Measurements from ENCODE around the gene ERICH6B.

ERICH6B gene

GRCh38 chr13:45501175-45501526, 114.4 kb downstream of the ERICH6B start:
- TF ChIP-seq CTCF (IDR thresholded peaks at IDR 0.05): no peak
- H3K27ac ChIP-seq: no peak overlapping the region
- H3K4me3 ChIP-seq: no peak overlapping the region
- no peak for DNase-seq (ENCODE audit: low spot score)

- TF ChIP-seq CTCF (IDR thresholded peaks at IDR 0.05): no peak
- Histone ChIP-seq H3K4me3 (no peak overlapping the region), H3K27ac (no peak overlapping the region)
- DNase-seq (ENCODE audit: low spot score): no peak
Measured at GRCh38 chr13:45500492-45501174, 114.9 kb downstream of the ERICH6B start.

- no peak for DNase-seq (ENCODE audit: low spot score)
- TF ChIP-seq CTCF (IDR thresholded peaks at IDR 0.05): no peak
- Histone ChIP-seq H3K27ac (no peak overlapping the region), H3K4me3 (no peak overlapping the region)
Measured at GRCh38 chr13:45496942-45497341, 118.6 kb downstream of the ERICH6B start.

GRCh38 chr13:45492538-45492937, 123.0 kb downstream of the ERICH6B start:
- no peak for DNase-seq (ENCODE audit: low spot score)
- TF ChIP-seq CTCF (IDR thresholded peaks at IDR 0.05): no peak
- Histone ChIP-seq H3K4me3 (no peak overlapping the region), H3K27ac (no peak overlapping the region)

All from coronary artery (tissue), 2 donors.